ENCODE results near the gene REM2.
"Not testable (repeated sequence)": the region's sequence is repeated elsewhere in the genome, so short reads cannot be mapped to it uniquely, and the experiment has no call there.

Gene REM2

GRCh38 chr14:22907429-22907828 lies 24.4 kb downstream of the REM2 start:
- H3K4me1 ChIP-seq, result no peaks in the 10 kb centered on the region
- no peak overlapping the region for H2AFZ ChIP-seq
- no peaks in the 10 kb centered on the region for H3K9me3 ChIP-seq (ENCODE audit: control insufficient read depth, low read length)
- no peaks in the 10 kb centered on the region for H3K36me3 ChIP-seq (ENCODE audit: control insufficient read depth, insufficient read depth, low read length)
- H3K27ac ChIP-seq, result no peak overlapping the region
- H3K79me2 ChIP-seq, result peaks cover 30% of the 10 kb centered on the region
- H3K27me3 ChIP-seq (ENCODE audit: control insufficient read depth, insufficient read depth, low read length), result no peaks in the 10 kb centered on the region
- no peak overlapping the region for H3K4me2 ChIP-seq (ENCODE audit: low read length)
- no peak overlapping the region for H3K4me3 ChIP-seq (ENCODE audit: low read depth, low read length)
- no peak overlapping the region for H3K9ac ChIP-seq
- TF ChIP-seq, protein P1, sequence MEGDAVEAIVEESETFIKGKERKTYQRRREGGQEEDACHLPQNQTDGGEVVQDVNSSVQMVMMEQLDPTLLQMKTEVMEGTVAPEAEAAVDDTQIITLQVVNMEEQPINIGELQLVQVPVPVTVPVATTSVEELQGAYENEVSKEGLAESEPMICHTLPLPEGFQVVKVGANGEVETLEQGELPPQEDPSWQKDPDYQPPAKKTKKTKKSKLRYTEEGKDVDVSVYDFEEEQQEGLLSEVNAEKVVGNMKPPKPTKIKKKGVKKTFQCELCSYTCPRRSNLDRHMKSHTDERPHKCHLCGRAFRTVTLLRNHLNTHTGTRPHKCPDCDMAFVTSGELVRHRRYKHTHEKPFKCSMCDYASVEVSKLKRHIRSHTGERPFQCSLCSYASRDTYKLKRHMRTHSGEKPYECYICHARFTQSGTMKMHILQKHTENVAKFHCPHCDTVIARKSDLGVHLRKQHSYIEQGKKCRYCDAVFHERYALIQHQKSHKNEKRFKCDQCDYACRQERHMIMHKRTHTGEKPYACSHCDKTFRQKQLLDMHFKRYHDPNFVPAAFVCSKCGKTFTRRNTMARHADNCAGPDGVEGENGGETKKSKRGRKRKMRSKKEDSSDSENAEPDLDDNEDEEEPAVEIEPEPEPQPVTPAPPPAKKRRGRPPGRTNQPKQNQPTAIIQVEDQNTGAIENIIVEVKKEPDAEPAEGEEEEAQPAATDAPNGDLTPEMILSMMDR (IDR thresholded peaks at IDR 0.05), result no peak

DNA sequence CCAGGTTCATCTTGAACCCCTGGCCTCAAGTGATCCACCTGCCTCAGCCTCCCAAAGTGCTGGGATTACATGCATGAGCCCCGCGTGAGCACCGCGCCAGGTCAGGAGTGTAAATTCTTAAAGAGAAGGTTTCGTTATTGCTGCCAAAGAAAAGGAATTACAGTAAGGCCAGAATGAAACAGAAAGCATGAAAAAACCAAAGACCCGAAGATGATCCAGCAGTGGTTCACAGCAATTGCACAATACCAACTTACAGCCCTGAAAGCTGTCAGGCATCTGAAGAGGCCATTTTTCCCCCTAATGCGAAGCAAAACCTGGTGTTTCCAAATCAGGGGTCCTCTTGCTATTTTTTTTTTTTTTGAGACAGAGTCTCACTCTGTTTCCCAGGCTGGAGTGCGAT lies 25.6 kb downstream of the REM2 start:
- H3K4me2 ChIP-seq (ENCODE audit: low read length), result no peak overlapping the region
- no peaks in the 10 kb centered on the region for H3K36me3 ChIP-seq (ENCODE audit: control insufficient read depth, insufficient read depth, low read length)
- no peak overlapping the region for H2AFZ ChIP-seq
- peaks cover 33% of the 10 kb centered on the region for H3K79me2 ChIP-seq
- H3K4me1 ChIP-seq, result no peaks in the 10 kb centered on the region
- no peaks in the 10 kb centered on the region for H3K9me3 ChIP-seq (ENCODE audit: control insufficient read depth, low read length)
- H3K27ac ChIP-seq, result no peak overlapping the region
- no peak overlapping the region for H3K4me3 ChIP-seq (ENCODE audit: low read depth, low read length)
- TF ChIP-seq, protein P1 (IDR thresholded peaks at IDR 0.05), result no peak
- no peak overlapping the region for H3K9ac ChIP-seq
- H3K27me3 ChIP-seq (ENCODE audit: control insufficient read depth, insufficient read depth, low read length), result no peaks in the 10 kb centered on the region

- H3K27me3 ChIP-seq (ENCODE audit: control insufficient read depth, insufficient read depth, low read length), result no peaks in the 10 kb centered on the region
- no peaks in the 10 kb centered on the region for H3K9me3 ChIP-seq (ENCODE audit: control insufficient read depth, low read length)
- H3K36me3 ChIP-seq (ENCODE audit: control insufficient read depth, insufficient read depth, low read length), result no peaks in the 10 kb centered on the region
- peaks cover 46% of the 10 kb centered on the region for H3K79me2 ChIP-seq
- no peak overlapping the region for H3K4me2 ChIP-seq (ENCODE audit: low read length)
- no peak overlapping the region for H3K27ac ChIP-seq
- no peaks in the 10 kb centered on the region for H3K4me1 ChIP-seq
- H3K9ac ChIP-seq, result no peak overlapping the region
- TF ChIP-seq, protein P1 (IDR thresholded peaks at IDR 0.05), result no peak
- H3K4me3 ChIP-seq (ENCODE audit: low read depth, low read length), result no peak overlapping the region
- no peak overlapping the region for H2AFZ ChIP-seq
These were observed 27.9 kb downstream of the REM2 start for GRCh38 chr14:22910916-22911315.

- H3K4me3 ChIP-seq (ENCODE audit: low read depth, low read length); H3K27me3 ChIP-seq (ENCODE audit: control insufficient read depth, insufficient read depth, low read length); H3K9ac ChIP-seq; H3K27ac ChIP-seq; H3K36me3 ChIP-seq (ENCODE audit: control insufficient read depth, insufficient read depth, low read length); H3K4me2 ChIP-seq (ENCODE audit: low read length); H3K9me3 ChIP-seq (ENCODE audit: control insufficient read depth, low read length); H2AFZ ChIP-seq: not testable (repeated sequence)
- Histone ChIP-seq H3K79me2 (peaks cover 56% of the 10 kb centered on the region), H3K4me1 (peaks cover 20% of the 10 kb centered on the region)
These were observed 31.8 kb downstream of the REM2 start for GRCh38 chr14:22914836-22915235.

DNA sequence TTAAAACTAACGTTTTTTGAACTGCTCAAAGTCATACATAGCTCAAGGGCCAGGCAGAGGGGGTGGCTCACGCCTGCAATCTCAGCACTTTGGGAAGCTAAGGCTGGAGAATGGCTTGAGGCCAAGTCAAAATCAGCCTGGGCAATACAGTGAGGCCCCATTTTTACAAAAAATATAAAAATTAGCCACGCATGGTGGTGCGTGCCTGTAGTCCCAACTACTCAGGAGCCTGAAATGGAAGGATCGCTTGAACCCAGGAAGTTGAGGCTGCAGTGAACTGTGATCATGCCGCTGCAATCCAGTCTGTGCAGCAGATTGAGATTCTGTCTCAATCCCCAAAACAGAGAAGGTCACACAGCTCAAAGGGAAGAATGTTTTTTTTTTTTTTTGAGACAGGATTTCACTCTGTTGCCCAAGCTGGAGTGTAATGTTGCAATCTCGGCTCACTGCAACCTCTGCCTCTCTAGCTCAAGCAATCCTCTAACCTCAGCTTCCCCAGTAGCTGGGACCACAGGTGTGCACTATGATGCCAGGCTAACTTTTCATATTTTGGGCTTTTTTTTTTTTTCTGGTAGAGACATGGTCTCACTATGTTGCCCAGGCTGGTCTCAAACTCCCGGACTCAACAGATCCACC lies 33.0 kb downstream of the REM2 start:
- TF ChIP-seq, protein P1 (IDR thresholded peaks at IDR 0.05), result no peak

More for the DNA sequence above, 33.0 kb downstream of the REM2 start:
- Histone ChIP-seq H3K36me3 (ENCODE audit: control insufficient read depth, insufficient read depth, low read length) (no peaks in the 10 kb centered on the region), H3K4me2 (ENCODE audit: low read length) (no peak overlapping the region), H3K79me2 (peaks cover 52% of the 10 kb centered on the region), H3K27me3 (ENCODE audit: control insufficient read depth, insufficient read depth, low read length) (no peaks in the 10 kb centered on the region), H3K27ac (no peak overlapping the region), H3K4me3 (ENCODE audit: low read depth, low read length) (no peak overlapping the region), H3K9me3 (ENCODE audit: control insufficient read depth, low read length) (no peaks in the 10 kb centered on the region), H2AFZ (no peak overlapping the region), H3K9ac (no peak overlapping the region), H3K4me1 (peaks cover 20% of the 10 kb centered on the region)
